Stimulated activated CD4-positive, alpha-beta T cell treated with anti-CD3 and anti-CD28 coated beads, Interleukin-1b, Interleukin-23, amount 100 ng/mL, for 24 hours (primary cell): Measurements from ENCODE around the gene FBXL7.

ENCODE experiments used
- DNase-seq, 4 experiments: peaks; one replicate each; pipeline ENCODE4 v3.0.0-alpha.2; 2020; ENCODE audit warnings: low read depth in 4 of 4, low spot score in 1 of 4

Gene FBXL7

DNA sequence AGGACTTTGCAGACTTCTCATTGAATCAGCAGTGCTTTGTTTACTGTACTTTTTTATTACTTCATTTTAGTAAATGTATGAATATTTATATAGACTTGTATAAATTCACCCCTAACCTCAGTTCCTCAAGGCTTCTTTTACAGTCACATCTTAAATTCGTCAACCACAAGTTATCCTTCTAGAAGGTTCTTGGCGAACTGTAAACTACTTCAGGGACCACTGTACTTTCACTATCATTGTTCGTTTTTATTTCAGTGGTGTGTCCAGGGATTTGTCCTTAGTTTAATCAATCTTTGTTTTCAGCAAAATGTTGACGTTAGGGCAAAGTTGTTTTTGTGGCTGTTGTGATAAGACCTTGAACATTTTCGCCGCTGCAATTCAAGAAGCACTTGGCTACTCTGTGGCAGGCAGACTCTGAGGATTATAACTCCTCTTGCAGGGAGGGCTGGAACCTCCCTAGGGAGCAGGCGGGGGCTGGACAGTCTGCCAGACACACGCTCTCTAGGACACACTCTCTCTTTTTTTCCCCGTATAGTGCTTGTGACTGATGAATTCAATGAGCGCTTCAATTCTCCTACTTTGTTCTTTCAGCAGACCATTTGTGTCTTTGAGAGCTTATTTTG, 252.8 kb downstream of the FBXL7 start:
- no peak for DNase-seq

DNA sequence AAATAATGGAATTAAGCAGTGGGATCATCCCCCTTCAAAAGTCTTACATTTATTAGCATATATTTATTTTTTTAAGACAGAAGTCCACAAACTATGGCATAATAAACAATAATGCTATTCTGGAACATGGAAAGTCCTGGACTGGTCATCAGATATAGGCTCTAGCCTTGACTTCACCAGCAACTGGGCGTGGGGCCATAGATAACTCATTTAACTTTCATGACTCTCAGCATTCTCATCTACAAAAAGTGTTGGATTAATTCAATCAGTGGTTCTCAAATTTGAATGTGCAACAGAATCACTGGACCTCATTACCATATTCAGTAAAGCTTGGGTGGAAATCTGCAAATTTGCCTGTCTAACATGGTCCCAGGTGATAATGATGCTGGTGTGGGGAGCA, 253.8 kb downstream of the FBXL7 start:
- DNase-seq, result no peak

DNA sequence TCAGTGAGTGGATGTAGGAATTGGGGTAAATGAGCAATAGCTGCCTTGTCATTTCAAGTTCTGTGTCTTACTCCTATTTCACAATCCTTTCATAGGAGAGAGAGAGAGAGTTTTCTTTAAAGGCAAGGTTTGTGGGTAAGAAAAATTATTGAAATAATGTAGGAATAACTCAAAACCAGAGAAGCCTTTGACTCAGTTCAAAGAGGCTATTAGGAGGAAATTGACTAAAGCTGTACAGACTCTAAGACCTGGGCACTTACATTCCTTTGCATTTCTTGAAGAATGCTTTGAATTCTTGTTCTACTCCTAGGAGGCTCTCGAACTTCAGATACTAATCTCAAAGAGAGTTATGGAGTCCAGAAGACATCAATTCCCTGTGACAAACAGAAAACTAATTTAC, 257.1 kb downstream of the FBXL7 start:
- DNase-seq, result no peak

DNA sequence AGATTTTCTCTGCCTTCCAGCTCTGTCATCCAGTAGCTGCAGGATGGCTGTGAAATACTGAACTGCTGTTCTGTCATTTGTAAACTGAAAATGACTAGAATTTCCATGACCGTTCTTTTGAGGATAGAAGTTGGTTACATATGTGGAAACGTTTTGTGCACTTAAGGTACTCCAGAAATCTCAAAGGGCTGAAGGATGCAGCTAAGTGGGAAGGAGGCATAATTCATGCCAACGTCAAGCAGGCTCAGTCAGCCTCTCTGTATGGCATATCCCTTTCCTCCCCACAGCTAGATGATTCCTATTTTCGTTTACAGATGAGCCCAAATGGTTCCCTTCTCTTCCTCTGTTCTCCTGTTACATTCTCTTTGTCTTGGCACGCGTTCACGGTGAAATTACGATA, 257.6 kb downstream of the FBXL7 start:
- DNase-seq, result no peak

DNA sequence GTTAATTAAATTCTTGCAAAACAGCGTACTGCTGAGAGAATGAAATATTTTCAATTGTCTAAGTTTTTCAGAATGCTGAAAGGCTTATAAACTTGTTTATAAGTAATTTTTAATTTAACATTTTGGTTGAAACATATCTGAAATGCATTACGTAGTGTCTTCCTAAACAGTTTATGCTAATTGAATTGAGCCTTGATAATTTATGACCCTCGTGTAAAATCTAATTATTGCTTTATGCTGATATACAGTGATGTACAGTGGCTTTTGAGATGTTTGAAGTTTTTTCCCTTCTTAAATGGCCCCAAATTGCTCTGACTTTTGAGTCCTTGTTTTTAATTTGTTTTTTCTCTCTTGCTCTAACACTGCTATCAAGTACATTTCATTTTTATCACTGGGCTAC, 262.7 kb downstream of the FBXL7 start:
- no peak for DNase-seq

DNA sequence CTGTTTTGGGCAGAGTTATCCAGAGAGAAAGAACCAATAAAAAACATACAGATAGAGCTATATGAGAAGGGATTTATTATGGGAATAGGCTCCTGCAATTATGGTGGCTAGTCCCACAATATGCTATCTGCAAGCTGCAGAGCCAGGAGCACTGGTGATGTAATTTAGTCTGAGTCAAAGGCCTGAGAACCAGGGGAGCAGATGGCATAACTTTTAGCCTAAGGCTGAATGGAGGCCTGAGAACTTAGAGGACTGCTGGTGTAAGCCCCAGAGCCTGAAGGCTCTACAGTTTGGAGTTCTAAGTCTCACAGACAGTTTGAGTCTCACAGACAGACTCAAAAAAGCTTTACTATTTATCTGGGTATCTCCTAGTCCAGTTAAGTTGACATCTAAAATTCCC, 263.8 kb downstream of the FBXL7 start:
- no peak for DNase-seq

DNA sequence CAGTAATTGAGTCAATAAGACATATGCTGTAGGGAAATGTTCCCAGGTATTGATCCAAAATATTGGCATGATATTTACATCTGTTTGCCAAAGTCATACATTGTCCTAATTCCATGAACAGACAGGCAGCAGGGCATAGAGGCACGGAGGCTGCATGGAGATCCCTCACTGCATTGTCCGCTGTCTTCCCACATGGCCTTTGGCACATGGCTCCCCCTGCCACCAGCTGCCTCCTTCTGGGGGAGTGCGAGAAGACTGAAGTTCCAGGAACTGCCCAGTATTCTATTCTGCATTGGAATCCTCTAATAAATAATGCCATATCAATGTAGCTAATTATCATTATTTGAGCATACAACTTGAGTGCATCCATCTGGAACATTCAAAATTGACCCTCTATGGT, 269.0 kb downstream of the FBXL7 start:
- no peak for DNase-seq

DNA sequence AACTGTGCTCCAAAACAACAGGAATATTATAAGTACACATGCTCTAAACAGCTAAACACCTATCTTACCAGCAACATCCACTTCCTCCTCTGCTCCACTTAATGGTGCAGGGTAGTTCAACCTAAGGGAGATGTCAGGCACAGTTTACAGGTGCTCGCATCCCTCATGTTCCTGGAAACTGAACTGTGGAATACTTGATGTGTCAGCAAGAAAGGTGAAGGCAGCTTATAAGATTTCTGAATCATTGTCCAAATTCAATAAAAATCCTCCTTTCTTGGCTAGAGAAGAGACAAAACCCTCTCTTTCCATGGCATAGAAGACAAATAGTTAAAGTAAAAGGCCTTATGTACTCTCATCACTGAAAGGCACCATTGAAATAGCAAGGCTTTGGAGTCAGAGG, 272.2 kb downstream of the FBXL7 start:
- DNase-seq, result no peak

DNA sequence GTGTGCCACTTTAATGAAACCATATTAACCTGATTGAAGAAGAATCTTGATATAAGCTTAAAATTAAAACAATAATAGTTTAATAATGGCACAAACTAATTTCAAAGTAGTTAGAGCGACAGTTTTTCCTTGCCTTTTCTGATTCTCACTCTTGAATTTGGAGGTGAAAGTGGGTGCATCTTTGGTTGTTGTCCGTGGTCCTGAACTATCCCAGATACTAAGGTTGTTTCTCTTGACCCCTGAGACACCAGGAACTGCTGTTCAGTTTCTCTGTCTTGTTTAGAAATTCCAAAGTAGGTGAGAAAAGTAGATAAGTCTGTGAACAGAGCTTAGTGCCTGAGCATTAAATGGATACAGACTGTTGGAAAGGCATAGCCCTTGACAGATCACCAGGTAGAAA, 274.7 kb downstream of the FBXL7 start:
- DNase-seq, result no peak

DNA sequence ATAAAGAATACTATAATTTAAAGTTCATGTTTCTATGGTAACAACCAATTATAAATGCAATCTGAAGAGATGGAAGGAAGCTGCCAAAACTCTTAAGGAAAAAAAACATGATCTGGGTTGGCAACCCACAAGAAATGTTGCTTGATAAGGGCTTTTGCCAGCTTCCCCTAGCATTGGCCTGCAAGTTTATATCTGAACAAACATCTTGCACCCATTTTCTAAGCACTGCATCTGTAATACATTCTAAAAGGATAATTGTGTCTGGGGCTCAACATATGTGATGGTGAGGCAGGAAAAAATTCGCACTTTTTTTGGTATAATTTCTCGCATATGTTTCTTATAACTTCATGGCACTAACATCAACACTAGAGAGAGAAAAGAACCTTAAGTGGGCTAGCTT, 276.4 kb downstream of the FBXL7 start:
- DNase-seq, result no peak

DNA sequence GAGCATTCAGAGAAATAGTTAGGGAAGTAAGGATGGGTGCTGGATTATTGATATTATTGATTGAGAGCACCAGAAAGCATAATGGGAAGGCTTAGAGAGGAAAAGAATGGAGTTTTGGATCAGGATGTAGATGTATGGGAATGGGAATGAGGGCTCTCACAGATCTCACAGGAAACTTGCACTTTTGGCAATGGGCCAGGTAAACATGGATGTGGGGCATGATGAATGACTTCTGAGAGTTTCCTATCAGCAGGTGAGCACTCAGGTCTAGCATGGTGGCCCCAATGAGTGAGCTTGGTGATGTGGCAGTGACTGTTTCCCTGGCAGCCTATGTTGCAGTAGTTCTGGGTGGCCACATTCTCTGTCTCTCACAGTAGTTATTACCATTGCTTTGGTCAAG, 283.8 kb downstream of the FBXL7 start:
- no peak for DNase-seq

DNA sequence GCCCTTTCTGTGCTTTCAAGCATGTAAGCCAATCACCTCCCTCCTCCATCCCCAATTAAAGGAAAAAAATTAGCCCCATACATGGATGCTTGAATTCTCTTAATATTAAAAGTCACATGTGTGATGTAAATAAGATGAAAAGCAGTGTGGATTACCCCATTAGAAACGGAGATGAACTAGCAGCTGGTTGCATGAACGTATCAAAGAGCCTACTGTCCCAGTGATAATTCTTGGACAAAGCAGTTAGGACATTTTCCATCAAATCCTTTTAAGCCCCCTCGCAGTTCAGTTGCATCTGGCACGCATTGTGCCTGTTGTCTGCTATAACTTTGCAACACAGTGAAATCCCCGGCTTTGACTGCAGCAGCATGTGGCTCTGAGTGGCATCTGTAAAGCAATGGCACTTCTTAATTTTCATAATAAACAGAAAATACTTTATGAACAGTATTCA, 285.6 kb downstream of the FBXL7 start:
- DNase-seq, result no peak

DNA sequence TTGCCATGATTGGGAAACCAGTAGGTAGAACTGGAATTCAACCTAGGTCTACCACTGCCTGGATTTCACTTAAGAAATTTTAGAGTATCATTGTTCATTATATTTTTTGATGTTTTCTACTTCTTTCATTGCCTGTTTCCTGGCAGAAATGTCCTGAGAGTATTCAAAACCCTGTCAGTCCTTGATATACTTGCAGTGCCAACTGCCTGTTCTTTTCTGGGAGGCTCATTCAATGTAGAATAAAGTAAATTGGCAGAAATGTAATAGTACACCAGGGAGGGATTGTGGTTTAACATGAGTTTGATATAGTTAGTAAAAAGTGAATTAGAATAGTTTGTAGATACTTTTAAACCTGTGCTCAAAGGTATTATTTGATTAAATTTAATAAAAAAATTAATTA, 286.3 kb downstream of the FBXL7 start:
- no peak for DNase-seq

DNA sequence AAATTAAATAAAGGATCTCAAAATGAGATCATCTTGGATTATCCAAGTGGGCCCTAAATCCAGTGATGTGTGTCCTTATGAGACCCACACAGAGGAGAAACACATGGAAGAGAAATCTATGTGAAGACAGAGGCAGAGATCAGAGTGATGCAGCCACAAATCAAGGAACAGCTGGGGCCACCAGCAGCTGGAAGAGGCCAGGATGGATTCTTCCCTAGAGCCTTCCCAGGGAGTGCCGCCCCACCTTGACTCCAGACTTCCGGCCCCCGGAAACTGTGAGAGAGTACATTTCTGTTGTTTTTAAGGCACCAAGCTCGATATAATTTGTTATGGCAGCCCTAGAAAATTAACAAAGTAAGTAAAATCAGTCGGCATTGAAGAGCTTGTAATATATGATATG, 286.9 kb downstream of the FBXL7 start:
- no peak for DNase-seq

DNA sequence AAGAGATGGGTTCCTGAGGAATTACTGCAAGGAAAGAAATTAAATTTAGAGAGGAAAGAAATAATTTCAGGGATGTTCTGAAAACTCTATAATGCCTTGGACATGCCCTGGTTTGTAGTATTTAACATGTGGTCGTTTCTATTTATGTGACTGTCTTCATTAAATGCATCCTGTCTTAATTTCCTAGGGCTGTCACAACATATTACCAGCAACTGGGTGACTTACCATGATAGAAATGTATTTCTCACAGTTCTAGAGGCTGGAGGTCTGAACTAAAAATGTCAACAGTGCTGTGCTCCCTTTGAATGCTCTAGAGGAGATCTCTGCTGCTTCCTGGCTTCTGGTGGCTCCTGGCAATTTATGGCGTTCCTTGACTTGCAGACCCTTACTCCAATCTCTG, 287.7 kb downstream of the FBXL7 start:
- DNase-seq, result no peak

DNA sequence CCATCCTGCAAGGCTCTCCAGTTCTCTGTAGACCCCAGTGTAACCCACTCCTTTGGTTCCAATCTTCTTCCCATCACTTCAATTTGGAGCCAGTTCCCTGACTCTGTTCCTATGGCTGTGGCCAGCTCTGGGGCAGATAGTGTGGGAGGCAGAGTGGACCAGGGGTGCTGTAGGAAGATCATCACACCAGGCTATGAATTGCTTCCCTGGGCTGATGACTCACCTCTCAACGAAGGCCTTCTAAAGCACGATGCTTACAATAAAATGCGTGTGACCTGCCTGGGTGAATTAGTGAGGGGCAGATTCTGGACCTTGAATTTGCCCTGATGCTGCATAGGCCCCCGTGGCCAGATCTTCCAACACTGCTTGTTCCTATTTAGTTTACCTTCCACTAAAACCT, 289.7 kb downstream of the FBXL7 start:
- DNase-seq, result no peak

DNA sequence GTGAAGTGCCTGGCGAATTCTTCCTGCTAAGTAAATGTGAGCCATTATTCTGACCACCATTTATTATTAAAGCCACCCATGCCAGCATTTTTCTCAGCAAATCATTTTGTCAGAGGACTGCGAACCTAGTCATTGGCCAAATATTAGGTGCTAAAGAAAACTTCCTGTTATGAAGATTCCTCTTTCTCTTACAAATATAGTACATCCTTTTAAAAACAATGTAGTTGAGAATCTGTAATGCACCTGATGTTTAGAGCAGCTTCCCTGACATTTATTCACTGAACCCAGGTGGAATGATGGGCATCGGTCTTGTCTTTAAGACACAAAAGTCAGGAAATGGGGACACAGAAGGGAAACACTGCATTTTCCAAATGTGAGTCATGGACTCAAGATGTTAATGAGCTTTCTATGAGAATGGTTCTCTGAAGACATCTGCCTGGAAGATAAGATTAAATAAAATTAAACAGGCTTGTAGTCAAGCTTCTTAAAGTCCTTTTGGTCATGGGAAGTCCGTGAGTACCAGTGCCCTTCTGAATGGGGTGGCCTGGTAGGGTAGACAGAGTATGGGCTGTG, 290.6 kb downstream of the FBXL7 start:
- DNase-seq, result no peak

DNA sequence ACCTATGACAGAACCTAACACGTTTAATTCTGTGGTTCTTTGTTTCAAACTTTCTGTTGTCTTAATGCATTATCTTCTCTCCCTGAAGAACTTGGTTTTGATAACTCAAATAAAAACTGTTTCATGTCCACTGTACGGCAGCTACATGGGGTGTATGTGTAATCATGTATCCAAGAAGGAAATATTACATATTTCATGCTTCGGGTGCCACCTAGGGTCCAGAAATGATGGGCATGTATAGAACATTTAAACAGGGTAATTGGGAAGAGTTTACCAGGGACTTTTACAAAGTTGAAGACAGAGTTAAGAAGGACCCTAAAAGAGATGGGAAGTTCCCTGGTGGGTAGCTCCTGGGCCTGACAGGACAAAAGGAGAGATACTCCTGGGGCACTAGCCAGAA, 291.3 kb downstream of the FBXL7 start:
- no peak for DNase-seq

DNA sequence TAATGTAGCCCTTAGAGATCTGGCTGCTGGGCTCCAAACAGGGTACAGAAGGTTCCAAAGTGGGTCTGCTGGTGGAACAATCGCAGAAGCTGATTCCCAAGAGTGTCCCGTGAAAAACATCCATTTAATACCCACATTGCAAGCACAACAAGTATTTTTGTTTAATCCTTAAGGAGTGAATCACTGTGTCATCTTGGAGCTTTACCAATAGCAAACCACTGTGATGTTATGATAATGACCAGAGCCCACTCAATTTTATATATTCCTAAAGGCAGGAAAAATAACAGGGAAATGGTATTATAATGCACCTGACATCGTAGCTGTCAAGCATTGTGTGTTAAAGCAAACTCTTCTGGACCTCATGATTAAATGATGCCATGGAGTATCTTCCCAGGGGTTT, 291.9 kb downstream of the FBXL7 start:
- DNase-seq, result no peak

DNA sequence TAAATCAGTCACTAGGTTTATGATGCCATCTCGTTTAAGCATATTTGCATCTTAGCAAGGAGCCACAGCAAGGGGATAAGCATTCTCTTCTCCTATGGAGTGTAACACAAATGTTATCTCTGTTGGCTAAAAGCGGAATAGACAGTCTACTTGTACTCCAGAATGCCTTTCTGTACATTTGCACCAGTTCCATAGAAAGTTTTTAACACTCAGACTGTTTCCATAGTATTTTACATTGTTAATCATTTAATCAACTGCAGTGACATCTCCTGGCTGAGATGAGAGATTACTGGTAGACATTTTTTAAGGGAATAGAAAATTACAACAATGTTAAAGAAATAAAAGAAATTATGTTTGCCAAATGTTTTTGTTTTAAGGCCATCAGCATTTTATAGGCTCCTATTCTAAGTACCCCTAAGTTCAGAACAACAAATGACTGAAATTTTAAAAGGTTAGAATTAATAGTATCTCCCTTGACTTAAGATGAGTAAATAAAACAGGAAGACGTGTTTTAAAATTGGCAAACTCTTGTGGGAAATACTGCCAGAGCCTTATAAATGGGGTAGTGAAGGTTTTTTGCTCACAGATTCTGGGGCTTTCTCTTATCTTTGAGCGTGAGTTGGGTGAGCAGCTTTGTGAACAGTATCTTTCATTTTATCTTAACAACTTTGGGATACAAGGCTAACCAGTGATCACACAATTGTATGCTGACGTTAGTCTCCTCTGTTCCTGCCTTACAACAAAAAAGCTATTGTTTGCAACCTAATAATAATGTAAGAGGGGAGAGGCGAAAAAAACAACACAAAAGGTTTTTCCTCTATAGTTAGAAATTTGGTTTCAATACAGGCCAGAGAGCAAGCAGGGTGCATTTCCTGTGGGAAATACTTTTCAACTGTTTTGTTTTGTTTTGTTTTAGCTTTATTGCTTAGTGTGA, 294.3 kb downstream of the FBXL7 start:
- DNase-seq, result no peak

DNA sequence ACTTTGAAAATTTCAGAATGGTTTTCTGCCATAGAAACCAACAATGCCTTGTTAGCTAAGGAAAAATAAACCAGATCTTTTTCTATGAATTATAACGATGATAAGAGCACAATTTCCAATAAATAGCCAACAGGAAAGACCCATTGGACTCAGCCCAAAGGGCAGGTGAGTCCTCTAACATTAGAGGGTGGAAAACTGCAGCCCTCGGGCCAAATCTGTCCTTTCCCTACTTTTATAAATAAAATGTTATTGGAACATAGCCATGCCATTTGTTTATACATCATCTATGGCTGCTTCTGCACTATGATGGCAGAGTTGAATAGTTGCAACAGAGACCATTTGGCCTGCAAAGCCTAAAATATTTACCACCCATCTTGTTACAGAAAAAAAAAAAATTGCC, 296.1 kb downstream of the FBXL7 start:
- DNase-seq, result no peak

DNA sequence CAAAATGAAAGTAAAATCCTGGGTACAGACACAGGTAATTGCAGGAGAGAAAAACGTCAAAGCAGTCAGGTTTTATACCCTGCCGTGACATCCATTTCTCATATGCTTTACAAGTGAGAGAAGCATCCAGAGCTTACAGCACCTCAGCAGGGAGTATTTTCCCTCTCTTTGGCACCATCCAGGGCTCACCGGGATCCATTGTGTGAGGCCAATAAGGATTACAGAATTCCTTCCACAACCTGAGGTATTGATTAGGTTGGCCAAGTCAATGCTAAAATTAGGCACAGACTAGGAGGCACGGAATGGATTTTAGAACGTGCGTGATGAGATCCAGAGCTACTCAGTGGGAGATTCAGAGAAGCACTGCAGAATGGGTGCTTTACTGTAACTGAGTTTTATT, 296.6 kb downstream of the FBXL7 start:
- DNase-seq, result no peak
